Karpas-422 (cell line): ENCODE data around the gene NGB. TPM values are rescaled to one million over a fixed set of nuclear protein-coding genes. Genes with fewer than 3 reads are reported as not detected.

Experiments
- DNase-seq: peaks from one replicate; pipeline ENCODE4 v3.0.0-alpha.2; 2015
- H2AFZ ChIP-seq: fragments of 200-600 bp; sonication (generic); 2 replicates; pipeline ENCODE4 v1.6.1; 2014; ENCODE audit warnings: antibody characterized with exemption, low read length, mixed read lengths
- H3K27ac ChIP-seq: fragments of 200-600 bp; sonication (generic); 2 replicates; pipeline ENCODE4 v1.5.1; 2014; ENCODE audit warnings: mild to moderate bottlenecking, low read length, moderate library complexity
- H3K27me3 ChIP-seq: fragments of 200-600 bp; sonication (generic); 2 replicates; pipeline ENCODE4 v1.6.1; 2014; ENCODE audit warnings: low read length, mixed read lengths
- H3K36me3 ChIP-seq: fragments of 200-600 bp; sonication (generic); 2 replicates; pipeline ENCODE4 v1.6.1; 2014; ENCODE audit warnings: low read length, mixed read lengths; ENCODE audit not compliant: insufficient read depth
- H3K4me1 ChIP-seq: fragments of 200-600 bp; sonication (generic); 2 replicates; pipeline ENCODE4 v1.6.1; 2014; ENCODE audit warnings: mild to moderate bottlenecking, low read length, mixed read lengths
- H3K4me2 ChIP-seq: fragments of 200-600 bp; sonication (generic); 2 replicates; pipeline ENCODE4 v1.6.1; 2014; ENCODE audit warnings: low read length, low read depth, mild to moderate bottlenecking; ENCODE audit not compliant: poor library complexity, severe bottlenecking
- H3K4me3 ChIP-seq: fragments of 200-600 bp; sonication (generic); 2 replicates; pipeline ENCODE4 v1.5.1; 2014; ENCODE audit warnings: mild to moderate bottlenecking, antibody characterized with exemption, low read length, mixed read lengths
- H3K79me2 ChIP-seq: fragments of 200-600 bp; sonication (generic); 2 replicates; pipeline ENCODE4 v1.6.1; 2014; ENCODE audit warnings: mild to moderate bottlenecking, low read length, mixed read lengths
- H3K9ac ChIP-seq: fragments of 200-600 bp; sonication (generic); 2 replicates; pipeline ENCODE4 v1.6.0; 2014; ENCODE audit warnings: low read length
- H3K9me2 ChIP-seq: fragments of 200-600 bp; sonication (generic), shearing (Covaris generic); replicated peaks from 2 replicates; pipeline ENCODE4 v1.6.0; 2014; ENCODE audit warnings: mild to moderate bottlenecking, low read length, moderate library complexity; ENCODE audit not compliant: insufficient read depth
- H3K9me3 ChIP-seq: fragments of 300-700, 200-600 bp; sonication (generic); 2 replicates; pipeline ENCODE4 v1.6.1; 2014; ENCODE audit warnings: low read length, mixed read lengths
- H4K20me1 ChIP-seq: fragments of 200-600 bp; sonication (generic); 2 replicates; pipeline ENCODE4 v1.6.1; 2014; ENCODE audit warnings: mild to moderate bottlenecking, antibody characterized with exemption, low read length, low read depth; ENCODE audit not compliant: insufficient read depth
- total RNA-seq: library from RNA; depleted of rRNA; stranded (reverse); fragments of >200 nt; shearing (Covaris generic); gene quantifications from 2 replicates; pipeline ENCODE4 v1.2.3, GENCODE V29; 2014; ENCODE audit warnings: low replicate concordance

Gene NGB
- total RNA-seq, 1 experiment from 2014 or later: not detected

DNA sequence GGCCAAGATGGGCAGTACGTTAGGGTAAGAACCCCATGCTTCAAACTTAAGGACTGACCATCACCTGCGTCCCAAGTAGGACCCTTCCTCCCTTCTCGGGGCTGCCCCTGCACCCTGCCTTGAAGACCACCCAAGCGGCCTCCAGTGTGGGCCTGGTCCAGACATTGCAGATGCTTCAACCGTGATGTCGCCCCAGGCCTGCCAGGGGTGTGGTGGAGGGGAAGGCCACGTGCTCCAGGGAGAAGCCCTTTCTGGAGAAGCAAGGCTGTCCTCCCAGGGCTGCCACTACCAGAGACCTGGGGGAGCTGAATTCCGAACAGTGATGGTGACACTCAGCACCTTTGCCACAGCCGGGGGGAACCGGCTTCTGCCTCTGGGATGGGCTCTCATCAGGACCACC lies 13.3 kb downstream of the NGB start:
- no peak overlapping the region for H3K27ac ChIP-seq

GRCh38 chr14:77256694-77257093 lies 14.3 kb downstream of the NGB start:
- Histone ChIP-seq H3K9me3 (no peaks in the 10 kb centered on the region), H2AFZ (no peak overlapping the region), H3K27ac (no peak overlapping the region), H3K9ac (no peak overlapping the region), H3K4me1 (no peaks in the 10 kb centered on the region; the same call in 1 of the 2 replicates), H3K9me2 (no peaks in the 10 kb centered on the region), H3K4me2 (no peak overlapping the region), H3K27me3 (no peaks in the 10 kb centered on the region), H3K4me3 (no peak overlapping the region), H3K79me2 (no peaks in the 10 kb centered on the region), H4K20me1 (0 out of 2 replicates have a peak, but pooled peaks cover 4% of the 10 kb centered on the region), H3K36me3 (no peaks in the 10 kb centered on the region)
- no peak for DNase-seq

More for the DNA sequence above, 13.3 kb downstream of the NGB start:
- Histone ChIP-seq H3K4me2 (no peak overlapping the region), H4K20me1 (0 out of 2 replicates have a peak, but pooled peaks cover 4% of the 10 kb centered on the region), H3K4me1 (no peaks in the 10 kb centered on the region; the same call in 1 of the 2 replicates), H3K27me3 (no peaks in the 10 kb centered on the region), H3K4me3 (no peak overlapping the region), H3K36me3 (no peaks in the 10 kb centered on the region), H3K79me2 (no peaks in the 10 kb centered on the region), H3K9me2 (no peaks in the 10 kb centered on the region), H3K9me3 (no peaks in the 10 kb centered on the region), H2AFZ (no peak overlapping the region), H3K9ac (no peak overlapping the region)
- no peak for DNase-seq

GRCh38 chr14:77253333-77254190 lies 17.4 kb downstream of the NGB start:
- Histone ChIP-seq H3K9me2 (no peaks in the 10 kb centered on the region), H3K4me3 (no peak overlapping the region), H2AFZ (no peak overlapping the region), H3K36me3 (no peaks in the 10 kb centered on the region), H3K27ac (no peak overlapping the region), H3K79me2 (no peaks in the 10 kb centered on the region), H3K27me3 (no peaks in the 10 kb centered on the region), H3K4me2 (no peak overlapping the region), H3K9me3 (no peaks in the 10 kb centered on the region), H3K4me1 (no peaks in the 10 kb centered on the region), H4K20me1 (no peaks in the 10 kb centered on the region), H3K9ac (no peak overlapping the region)
- no peak for DNase-seq

GRCh38 chr14:77251870-77252269 lies 19.1 kb downstream of the NGB start:
- Histone ChIP-seq H3K27ac (no peak overlapping the region), H2AFZ (no peak overlapping the region), H3K4me3 (no peak overlapping the region), H3K4me2 (no peak overlapping the region), H3K9me3 (no peaks in the 10 kb centered on the region), H3K27me3 (no peaks in the 10 kb centered on the region), H3K79me2 (no peaks in the 10 kb centered on the region), H3K4me1 (no peaks in the 10 kb centered on the region), H3K9ac (no peak overlapping the region), H3K36me3 (no peaks in the 10 kb centered on the region), H4K20me1 (no peaks in the 10 kb centered on the region), H3K9me2 (no peaks in the 10 kb centered on the region)
- DNase-seq: no peak

DNA sequence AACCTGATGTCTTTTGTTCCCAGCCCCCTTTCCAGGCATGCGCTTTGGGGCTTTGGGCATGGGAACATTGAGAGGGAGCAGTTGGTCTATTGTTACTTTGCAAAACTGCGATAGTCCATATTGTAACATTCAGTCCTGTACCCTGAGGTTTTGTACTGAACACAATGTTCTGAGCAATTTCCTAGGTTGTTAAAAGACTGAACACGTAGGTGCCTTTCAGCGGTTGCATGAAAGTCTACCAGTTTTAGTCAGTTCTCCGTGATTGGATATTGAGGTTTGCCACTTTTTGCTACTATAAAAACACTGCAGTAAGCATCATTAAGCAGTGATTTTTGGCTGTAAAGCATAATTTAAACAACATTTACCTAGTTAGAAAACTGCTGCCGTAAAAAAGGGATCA lies 20.1 kb downstream of the NGB start:
- H3K9me2 ChIP-seq: no peaks in the 10 kb centered on the region
- no peak overlapping the region for H3K4me3 ChIP-seq
- H3K9ac ChIP-seq: no peak overlapping the region
- H2AFZ ChIP-seq: no peak overlapping the region
- H3K79me2 ChIP-seq: no peaks in the 10 kb centered on the region
- H3K27me3 ChIP-seq: no peaks in the 10 kb centered on the region
- no peaks in the 10 kb centered on the region for H3K9me3 ChIP-seq
- no peaks in the 10 kb centered on the region for H3K36me3 ChIP-seq
- no peak overlapping the region for H3K27ac ChIP-seq
- H4K20me1 ChIP-seq: no peaks in the 10 kb centered on the region
- H3K4me2 ChIP-seq: no peak overlapping the region
- DNase-seq: no peak
- H3K4me1 ChIP-seq: no peaks in the 10 kb centered on the region

DNA sequence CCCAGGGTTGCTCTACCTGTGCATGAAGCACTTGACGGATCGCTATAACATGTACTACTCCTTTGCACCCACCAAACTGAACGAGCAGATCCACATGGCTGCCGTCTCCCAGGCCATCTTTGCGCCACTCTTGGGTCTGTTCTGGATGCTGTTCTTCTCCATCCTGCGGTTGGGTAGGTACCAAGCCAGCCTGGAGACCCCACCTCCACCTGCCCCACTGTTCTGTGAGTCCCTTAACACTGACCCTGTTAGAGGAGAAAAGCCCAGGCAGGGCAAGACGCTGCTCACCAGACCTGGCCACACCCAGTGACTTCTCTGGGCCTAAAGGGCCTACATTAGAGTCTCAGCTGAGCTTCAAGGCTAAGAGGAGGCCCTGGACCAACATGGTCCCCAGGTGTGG lies 21.7 kb downstream of the NGB start:
- H3K9ac ChIP-seq: no peak overlapping the region
- no peaks in the 10 kb centered on the region for H3K36me3 ChIP-seq
- no peak overlapping the region for H3K4me2 ChIP-seq
- H3K27me3 ChIP-seq: no peaks in the 10 kb centered on the region
- H3K4me1 ChIP-seq: peaks cover 3% of the 10 kb centered on the region
- no peaks in the 10 kb centered on the region for H3K9me3 ChIP-seq
- H3K27ac ChIP-seq: no peak overlapping the region
- no peaks in the 10 kb centered on the region for H3K9me2 ChIP-seq
- H4K20me1 ChIP-seq: no peaks in the 10 kb centered on the region
- no peak overlapping the region for H3K4me3 ChIP-seq
- H2AFZ ChIP-seq: no peak overlapping the region
- DNase-seq: no peak
- no peaks in the 10 kb centered on the region for H3K79me2 ChIP-seq

GRCh38 chr14:77248666-77249065 lies 22.3 kb downstream of the NGB start:
- Histone ChIP-seq H3K4me1 (peaks cover 9% of the 10 kb centered on the region), H2AFZ (no peak overlapping the region), H3K36me3 (no peaks in the 10 kb centered on the region), H3K4me3 (no peak overlapping the region), H3K4me2 (no peak overlapping the region), H4K20me1 (no peaks in the 10 kb centered on the region), H3K9me2 (no peaks in the 10 kb centered on the region), H3K79me2 (no peaks in the 10 kb centered on the region), H3K9ac (no peak overlapping the region), H3K27ac (no peak overlapping the region), H3K27me3 (no peaks in the 10 kb centered on the region), H3K9me3 (no peaks in the 10 kb centered on the region)
- DNase-seq: no peak

GRCh38 chr14:77246784-77247183 lies 24.2 kb downstream of the NGB start:
- H3K9me3 ChIP-seq: no peaks in the 10 kb centered on the region
- H3K4me2 ChIP-seq: no peak overlapping the region

More at GRCh38 chr14:77246784-77247183, 24.2 kb downstream of the NGB start:
- no peaks in the 10 kb centered on the region for H3K79me2 ChIP-seq
- H3K9ac ChIP-seq: no peak overlapping the region
- peaks cover 12% of the 10 kb centered on the region for H3K4me1 ChIP-seq
- no peak overlapping the region for H2AFZ ChIP-seq
- H4K20me1 ChIP-seq: no peaks in the 10 kb centered on the region
- no peaks in the 10 kb centered on the region for H3K27me3 ChIP-seq
- H3K4me3 ChIP-seq: no peak overlapping the region
- H3K36me3 ChIP-seq: no peaks in the 10 kb centered on the region
- no peaks in the 10 kb centered on the region for H3K9me2 ChIP-seq
- DNase-seq: no peak
- H3K27ac ChIP-seq: no peak overlapping the region
